ENCODE measurements around the gene NUP205. TPM values are rescaled to one million over a fixed set of nuclear protein-coding genes. Genes with fewer than 3 reads are reported as not detected.

NUP205 gene
- total RNA-seq, 4 donors from 2014 or later = 36.9 to 53.1 (median 41.3) TPM

GRCh38 chr7:135683609-135684008 is 125.9 kb downstream of the NUP205 start:
- Histone ChIP-seq H3K4me1 (peaks cover 24% of the 10 kb centered on the region), H3K27me3 (no peaks in the 10 kb centered on the region), H3K4me3 (no peak overlapping the region), H3K9me3 (no peaks in the 10 kb centered on the region), H3K36me3 (peaks cover 6% of the 10 kb centered on the region), H3K27ac (no peak overlapping the region)
- 57% methylated on average over 3 of the region's 3 CpGs for WGBS
- TF ChIP-seq EP300 (IDR thresholded peaks at IDR 0.05) = no peak
- no peak for TF ChIP-seq POLR2AphosphoS5 (IDR thresholded peaks at IDR 0.05)
- TF ChIP-seq POLR2A (IDR thresholded peaks at IDR 0.05) = no peak
- no peak for TF ChIP-seq CTCF (IDR thresholded peaks at IDR 0.05)
- no peak for DNase-seq (ENCODE audit: low spot score in 2 of 2)

- peaks cover 19% of the 10 kb centered on the region for H3K4me1 ChIP-seq
- H3K9me3 ChIP-seq = no peaks in the 10 kb centered on the region
- WGBS = 43% methylated on average over 3 of the region's 3 CpGs
- TF ChIP-seq CTCF (IDR thresholded peaks at IDR 0.05) (no peak), POLR2A (IDR thresholded peaks at IDR 0.05) (no peak), POLR2AphosphoS5 (IDR thresholded peaks at IDR 0.05) (no peak), EP300 (IDR thresholded peaks at IDR 0.05) (no peak)
- H3K4me3 ChIP-seq = no peak overlapping the region
- no peak overlapping the region for H3K27ac ChIP-seq
- peaks cover 6% of the 10 kb centered on the region for H3K36me3 ChIP-seq
- DNase-seq (ENCODE audit: low spot score in 2 of 2) = no peak
- no peaks in the 10 kb centered on the region for H3K27me3 ChIP-seq
These were observed 126.4 kb downstream of the NUP205 start for GRCh38 chr7:135684136-135684535.

- H3K27ac ChIP-seq = no peak overlapping the region
- TF ChIP-seq POLR2AphosphoS5 (IDR thresholded peaks at IDR 0.05) = no peak
- TF ChIP-seq CTCF (IDR thresholded peaks at IDR 0.05) = no peak
- TF ChIP-seq EP300 (IDR thresholded peaks at IDR 0.05) = no peak
- TF ChIP-seq POLR2A (IDR thresholded peaks at IDR 0.05) = no peak
- no peaks in the 10 kb centered on the region for H3K9me3 ChIP-seq
- DNase-seq (ENCODE audit: low spot score in 2 of 2) = no peak
- 89% methylated on average over 5 of the region's 5 CpGs for WGBS
- H3K4me3 ChIP-seq = no peak overlapping the region
- H3K27me3 ChIP-seq = no peaks in the 10 kb centered on the region
- peaks cover 6% of the 10 kb centered on the region for H3K36me3 ChIP-seq
- peaks cover 15% of the 10 kb centered on the region for H3K4me1 ChIP-seq
These were observed 127.0 kb downstream of the NUP205 start for GRCh38 chr7:135684699-135685098.

GRCh38 chr7:135685306-135686084 is 127.8 kb downstream of the NUP205 start:
- H3K27ac ChIP-seq = no peak overlapping the region
- TF ChIP-seq CTCF (IDR thresholded peaks at IDR 0.05) = no peak
- no peak for TF ChIP-seq EP300 (IDR thresholded peaks at IDR 0.05)
- TF ChIP-seq POLR2AphosphoS5 (IDR thresholded peaks at IDR 0.05) = no peak
- no peak for TF ChIP-seq POLR2A (IDR thresholded peaks at IDR 0.05)
- peaks cover 6% of the 10 kb centered on the region for H3K36me3 ChIP-seq
- H3K9me3 ChIP-seq = no peaks in the 10 kb centered on the region
- 74% methylated on average over 9 of the region's 9 CpGs for WGBS
- H3K4me1 ChIP-seq = peaks cover 15% of the 10 kb centered on the region
- H3K27me3 ChIP-seq = no peaks in the 10 kb centered on the region
- no peak overlapping the region for H3K4me3 ChIP-seq
- no peak for DNase-seq (ENCODE audit: low spot score in 2 of 2)

GRCh38 chr7:135687466-135687865 is 129.7 kb downstream of the NUP205 start:
- Histone ChIP-seq H3K9me3 (no peaks in the 10 kb centered on the region), H3K4me3 (no peak overlapping the region), H3K27me3 (no peaks in the 10 kb centered on the region), H3K36me3 (peaks cover 10% of the 10 kb centered on the region), H3K4me1 (peaks cover 10% of the 10 kb centered on the region), H3K27ac (no peak overlapping the region)
- no peak for DNase-seq (ENCODE audit: low spot score in 2 of 2)
- WGBS = 0% methylated on average over 1 of the region's 1 CpG
- TF ChIP-seq POLR2A (IDR thresholded peaks at IDR 0.05) (no peak), EP300 (IDR thresholded peaks at IDR 0.05) (no peak), CTCF (IDR thresholded peaks at IDR 0.05) (no peak), POLR2AphosphoS5 (IDR thresholded peaks at IDR 0.05) (no peak)

Data from suprapubic skin (tissue), 4 donors.